SJSA1 (cell line): ENCODE measurements around the gene IMPG1. TPM values are rescaled to one million over a fixed set of nuclear protein-coding genes. Genes with fewer than 3 reads are reported as not detected.

Source experiments
- DNase-seq, 2 experiments: peaks; one replicate each; pipeline ENCODE4 v3.0.0-alpha.2; 2015 to 2020; ENCODE audit warnings: low spot score in 2 of 2, low read depth in 1 of 2
- H3K27ac ChIP-seq: fragments of 250-450 bp; sonication (Bioruptor Pico); 2 replicates; pipeline ENCODE4 v1.5.1; 2020; ENCODE audit warnings: mild to moderate bottlenecking, moderate library complexity
- H3K27me3 ChIP-seq: fragments of 250-450 bp; sonication (Bioruptor Pico); replicated peaks from 2 replicates; pipeline ENCODE4 v1.5.1; 2020; ENCODE audit warnings: mild to moderate bottlenecking, moderate library complexity
- H3K36me3 ChIP-seq: fragments of 250-450 bp; sonication (Bioruptor Pico); 2 replicates; pipeline ENCODE4 v1.5.1; 2020; ENCODE audit warnings: mild to moderate bottlenecking
- H3K4me1 ChIP-seq: fragments of 250-450 bp; sonication (Bioruptor Pico); replicated peaks from 2 replicates; pipeline ENCODE4 v1.6.1; 2021; ENCODE audit warnings: mild to moderate bottlenecking
- H3K4me3 ChIP-seq: fragments of 250-450 bp; sonication (Bioruptor Pico); 2 replicates; pipeline ENCODE4 v1.5.1; 2020; ENCODE audit warnings: mild to moderate bottlenecking
- H3K9me3 ChIP-seq: fragments of 250-450 bp; sonication (Bioruptor Pico); replicated peaks from 2 replicates; pipeline ENCODE4 v1.5.1; 2020; ENCODE audit warnings: mild to moderate bottlenecking
- total RNA-seq: library from RNA; depleted of rRNA; stranded (reverse); fragments of >200 nt; shearing (Covaris generic); gene quantifications from 2 replicates; pipeline ENCODE4 v1.2.3, GENCODE V29; 2014

IMPG1 gene
- total RNA-seq, 1 experiment from 2014 or later, result not detected

- no peaks in the 10 kb centered on the region for H3K9me3 ChIP-seq
- no peak overlapping the region for H3K4me3 ChIP-seq
- no peak overlapping the region for H3K27ac ChIP-seq
- H3K27me3 ChIP-seq, result no peaks in the 10 kb centered on the region
- H3K4me1 ChIP-seq, result no peaks in the 10 kb centered on the region
- no peaks in the 10 kb centered on the region for H3K36me3 ChIP-seq
- DNase-seq, result no peak
These were observed 79.0 kb downstream of the IMPG1 start for GRCh38 chr6:75993236-75994162.

- H3K4me3 ChIP-seq, result no peak overlapping the region
- no peaks in the 10 kb centered on the region for H3K4me1 ChIP-seq
- no peaks in the 10 kb centered on the region for H3K36me3 ChIP-seq
- H3K27ac ChIP-seq, result no peak overlapping the region
- no peak for DNase-seq
- no peaks in the 10 kb centered on the region for H3K9me3 ChIP-seq
- H3K27me3 ChIP-seq, result no peaks in the 10 kb centered on the region
These were observed 80.5 kb downstream of the IMPG1 start for GRCh38 chr6:75991941-75992340.

- no peak overlapping the region for H3K4me3 ChIP-seq
- H3K36me3 ChIP-seq, result no peaks in the 10 kb centered on the region
- DNase-seq, result no peak
- no peak overlapping the region for H3K27ac ChIP-seq
- no peaks in the 10 kb centered on the region for H3K4me1 ChIP-seq
- H3K9me3 ChIP-seq, result no peaks in the 10 kb centered on the region
- no peaks in the 10 kb centered on the region for H3K27me3 ChIP-seq
These were observed 85.5 kb downstream of the IMPG1 start for GRCh38 chr6:75986935-75987334.

- Histone ChIP-seq H3K9me3 (no peaks in the 10 kb centered on the region), H3K27me3 (no peaks in the 10 kb centered on the region), H3K36me3 (no peaks in the 10 kb centered on the region), H3K4me3 (no peak overlapping the region), H3K4me1 (no peaks in the 10 kb centered on the region), H3K27ac (no peak overlapping the region)
- no peak for DNase-seq
These were observed 96.6 kb downstream of the IMPG1 start for GRCh38 chr6:75975904-75976303.

- DNase-seq, result no peak
- H3K27me3 ChIP-seq, result no peaks in the 10 kb centered on the region
- H3K9me3 ChIP-seq, result no peaks in the 10 kb centered on the region
- H3K4me1 ChIP-seq, result no peaks in the 10 kb centered on the region
- H3K4me3 ChIP-seq, result no peak overlapping the region
- no peaks in the 10 kb centered on the region for H3K36me3 ChIP-seq
- no peak overlapping the region for H3K27ac ChIP-seq
These were observed 102.4 kb downstream of the IMPG1 start for GRCh38 chr6:75970093-75970492.

GRCh38 chr6:75968143-75968542 is 104.3 kb downstream of the IMPG1 start:
- H3K27me3 ChIP-seq, result no peaks in the 10 kb centered on the region
- H3K9me3 ChIP-seq, result no peaks in the 10 kb centered on the region
- H3K4me1 ChIP-seq, result no peaks in the 10 kb centered on the region
- DNase-seq, result no peak
- H3K36me3 ChIP-seq, result no peaks in the 10 kb centered on the region
- H3K27ac ChIP-seq, result no peak overlapping the region
- H3K4me3 ChIP-seq, result no peak overlapping the region

- Histone ChIP-seq H3K4me1 (no peaks in the 10 kb centered on the region), H3K36me3 (no peaks in the 10 kb centered on the region), H3K9me3 (no peaks in the 10 kb centered on the region), H3K4me3 (no peak overlapping the region), H3K27ac (no peak overlapping the region), H3K27me3 (no peaks in the 10 kb centered on the region)
- no peak for DNase-seq
These were observed 108.9 kb downstream of the IMPG1 start for GRCh38 chr6:75963569-75963968.

GRCh38 chr6:75952128-75952527 is 120.3 kb downstream of the IMPG1 start:
- H3K36me3 ChIP-seq, result no peaks in the 10 kb centered on the region
- no peaks in the 10 kb centered on the region for H3K9me3 ChIP-seq
- H3K4me1 ChIP-seq, result no peaks in the 10 kb centered on the region
- no peak overlapping the region for H3K27ac ChIP-seq
- DNase-seq, result no peak
- H3K4me3 ChIP-seq, result no peak overlapping the region
- peaks cover 4% of the 10 kb centered on the region; the same call in 1 of the 2 replicates for H3K27me3 ChIP-seq

- no peaks in the 10 kb centered on the region for H3K36me3 ChIP-seq
- no peak overlapping the region for H3K27ac ChIP-seq
- DNase-seq, result no peak
- no peaks in the 10 kb centered on the region for H3K4me1 ChIP-seq
- no peak overlapping the region for H3K4me3 ChIP-seq
- no peaks in the 10 kb centered on the region for H3K9me3 ChIP-seq
- H3K27me3 ChIP-seq, result peaks cover 14% of the 10 kb centered on the region
These were observed 124.5 kb downstream of the IMPG1 start for GRCh38 chr6:75947935-75948334.

GRCh38 chr6:75946146-75946831 is 126.2 kb downstream of the IMPG1 start:
- Histone ChIP-seq H3K4me3 (no peak overlapping the region), H3K36me3 (no peaks in the 10 kb centered on the region), H3K9me3 (no peaks in the 10 kb centered on the region), H3K27me3 (peaks cover 14% of the 10 kb centered on the region), H3K27ac (no peak overlapping the region), H3K4me1 (no peaks in the 10 kb centered on the region)
- no peak for DNase-seq

GRCh38 chr6:75943381-75943780 is 129.1 kb downstream of the IMPG1 start:
- Histone ChIP-seq H3K36me3 (no peaks in the 10 kb centered on the region), H3K9me3 (no peaks in the 10 kb centered on the region; the same call in 1 of the 2 replicates), H3K27ac (no peak overlapping the region), H3K4me1 (no peaks in the 10 kb centered on the region), H3K4me3 (no peak overlapping the region), H3K27me3 (peaks cover 14% of the 10 kb centered on the region)
- no peak for DNase-seq

- no peak overlapping the region for H3K27ac ChIP-seq
- no peaks in the 10 kb centered on the region; the same call in 1 of the 2 replicates for H3K9me3 ChIP-seq
- no peak for DNase-seq
- no peak overlapping the region for H3K4me3 ChIP-seq
- no peaks in the 10 kb centered on the region for H3K36me3 ChIP-seq
- no peaks in the 10 kb centered on the region for H3K4me1 ChIP-seq
- H3K27me3 ChIP-seq, result 0 out of 2 replicates have a peak, but pooled peaks cover 6% of the 10 kb centered on the region
These were observed 131.0 kb downstream of the IMPG1 start for GRCh38 chr6:75941509-75941908.

- DNase-seq, result no peak
- Histone ChIP-seq H3K4me1 (peaks cover 1% of the 10 kb centered on the region; the same call in 1 of the 2 replicates), H3K36me3 (no peaks in the 10 kb centered on the region), H3K4me3 (no peak overlapping the region), H3K9me3 (no peaks in the 10 kb centered on the region; the same call in 1 of the 2 replicates), H3K27me3 (0 out of 2 replicates have a peak, but pooled peaks cover 8% of the 10 kb centered on the region), H3K27ac (no peak overlapping the region)
These were observed 131.9 kb downstream of the IMPG1 start for GRCh38 chr6:75940564-75940963.

GRCh38 chr6:75937846-75938245 is 134.6 kb downstream of the IMPG1 start:
- Histone ChIP-seq H3K4me1 (peaks cover 5% of the 10 kb centered on the region; the same call in 1 of the 2 replicates), H3K27ac (no peak overlapping the region), H3K9me3 (no peaks in the 10 kb centered on the region; the same call in 1 of the 2 replicates), H3K27me3 (0 out of 2 replicates have a peak, but pooled peaks cover 3% of the 10 kb centered on the region), H3K36me3 (no peaks in the 10 kb centered on the region), H3K4me3 (no peak overlapping the region)
- DNase-seq, result no peak
